Liver (tissue), 9 donors: ENCODE data around the gene CHRM3. TPM values are rescaled to one million over a fixed set of nuclear protein-coding genes. Genes with fewer than 3 reads are reported as not detected.

Source experiments
- DNase-seq: peaks from one replicate; pipeline ENCODE4 v3.0.0-alpha.2; 2017; ENCODE audit warnings: low spot score
- H3K27ac ChIP-seq, 2 donors: one replicate each; pipeline ENCODE4 v1.7.0; 2013; ENCODE audit warnings: inconsistent platforms in 2 of 2, low read length in 2 of 2, control low read depth in 1 of 2, low read depth in 1 of 2, mild to moderate bottlenecking in 1 of 2
- H3K27me3 ChIP-seq, 4 donors: one replicate each; pipeline versions ENCODE4 v1.6.1 to v1.7.0; 2013; ENCODE audit warnings: low read length in 3 of 4, inconsistent platforms in 1 of 4, mild to moderate bottlenecking in 1 of 4, moderate library complexity in 1 of 4; ENCODE audit not compliant: control insufficient read depth in 4 of 4, insufficient read depth in 4 of 4
- H3K36me3 ChIP-seq, 4 donors: one replicate each; pipeline versions ENCODE4 v1.6.1 to v1.7.0; 2013; ENCODE audit warnings: low read length in 3 of 4, mild to moderate bottlenecking in 3 of 4, low read depth in 1 of 4, moderate library complexity in 1 of 4; ENCODE audit not compliant: control insufficient read depth in 4 of 4, insufficient read depth in 3 of 4
- H3K4me1 ChIP-seq, 4 donors: one replicate each; pipeline versions ENCODE4 v1.6.1 to v1.7.0; 2013; ENCODE audit warnings: low read length in 3 of 4, mild to moderate bottlenecking in 3 of 4, moderate library complexity in 1 of 4; ENCODE audit not compliant: control insufficient read depth in 4 of 4, insufficient read depth in 4 of 4
- H3K4me3 ChIP-seq, 3 donors: one replicate each; pipeline versions ENCODE4 v1.6.1 to v1.7.0; 2013; ENCODE audit warnings: low read length in 3 of 3, control low read depth in 1 of 3, low read depth in 1 of 3, mild to moderate bottlenecking in 1 of 3
- H3K9ac ChIP-seq, 2 donors: one replicate each; pipeline ENCODE4 v1.7.0; 2013; ENCODE audit warnings: low read length in 2 of 2, mild to moderate bottlenecking in 2 of 2, moderate library complexity in 2 of 2, control low read depth in 1 of 2, low read depth in 1 of 2
- H3K9me3 ChIP-seq, 4 donors: one replicate each; pipeline versions ENCODE4 v1.6.1 to v1.7.0; 2013; ENCODE audit warnings: low read length in 3 of 4; ENCODE audit not compliant: control insufficient read depth in 4 of 4
- EGR1 ChIP-seq, 2 donors: IDR thresholded peaks; 2 replicates each; pipeline ENCODE4 v1.6.1; 2016 to 2018; ENCODE audit warnings: antibody characterized with exemption in 2 of 2, low read depth in 2 of 2
- FOXA1 ChIP-seq: IDR thresholded peaks from 2 replicates; pipeline ENCODE4 v1.6.1; 2016; ENCODE audit warnings: antibody characterized with exemption
- FOXA2 ChIP-seq: IDR thresholded peaks from 2 replicates; pipeline ENCODE4 v1.6.1; 2016; ENCODE audit warnings: antibody characterized with exemption
- GABPA ChIP-seq, 2 donors: IDR thresholded peaks in 1 of 2; conservative IDR thresholded peaks in 1 of 2; 2 replicates each; pipeline ENCODE4 v1.6.1; 2016; ENCODE audit warnings: antibody characterized with exemption in 2 of 2, mild to moderate bottlenecking in 1 of 2, moderate library complexity in 1 of 2
- RAD21 ChIP-seq, 2 donors: IDR thresholded peaks; 2 replicates each; pipeline ENCODE4 v1.6.1; 2016; ENCODE audit warnings: antibody characterized with exemption in 2 of 2, mild to moderate bottlenecking in 2 of 2
- RXRA ChIP-seq, 2 donors: IDR thresholded peaks; 2 replicates each; pipeline ENCODE4 v1.6.1; 2017 to 2018; ENCODE audit warnings: antibody characterized with exemption in 2 of 2, mild to moderate bottlenecking in 1 of 2
- TAF1 ChIP-seq: conservative IDR thresholded peaks from 2 replicates; pipeline ENCODE4 v1.6.1; 2016; ENCODE audit warnings: antibody characterized with exemption, mild to moderate bottlenecking
- YY1 ChIP-seq: IDR thresholded peaks from 2 replicates; pipeline ENCODE4 v1.6.1; 2016; ENCODE audit warnings: antibody characterized with exemption, mild to moderate bottlenecking
- WGBS: extraction: QIAGEN DNeasy Blood & Tissue Kit; methylation state at CpG from one replicate; pipeline ENCODE4 v1.1.7; 2013; 5-methylcytosine and 5-hydroxymethylcytosine counted together
- polyA plus RNA-seq, 2 donors: library from polyadenylated mRNA; stranded (reverse) in 1 of 2; unstranded in 1 of 2; fragments of 200-250 nt in 1 of 2; fragments of >200 nt in 1 of 2; fragmentation: Nextera tagmentation in 1 of 2; extraction: Ambion mirVana in 1 of 2; gene quantifications; one replicate each; pipeline versions ENCODE4 v1.2.1 to v1.2.3, GENCODE V29; 2013 to 2015
- total RNA-seq, 2 donors: library from RNA; depleted of rRNA; stranded (reverse); fragments of >200 nt; gene quantifications; one replicate each; pipeline ENCODE4 v1.2.3, GENCODE V29; 2014
- TF ChIP-seq, protein P1 (sequence below): IDR thresholded peaks from 2 replicates; pipeline ENCODE4 v1.6.1; 2016; ENCODE audit warnings: antibody characterized with exemption
- TF ChIP-seq, protein P2 (sequence below): fragments of 150-350 bp; IDR thresholded peaks from 2 replicates; pipeline ENCODE4 v1.5.1; 2017; ENCODE audit warnings: improper control_type of control experiment, low read depth, low read length; ENCODE audit not compliant: missing input control
- TF ChIP-seq, protein P3 (sequence below): IDR thresholded peaks from 2 replicates; pipeline ENCODE4 v1.6.1; 2016; ENCODE audit warnings: antibody characterized with exemption
- TF ChIP-seq, protein P4 (sequence below): IDR thresholded peaks from 2 replicates; pipeline ENCODE4 v1.6.1; 2016; ENCODE audit warnings: antibody characterized with exemption, mild to moderate bottlenecking
- donor health status: healthy.
- donor health status: healthy.
- donor health status: healthy.
- donor health status: healthy.
- donor health status: healthy.

The CHRM3 gene
- total and polyA plus RNA-seq, 4 donors: 0.09 to 2.3 (median 0.76) TPM

DNA sequence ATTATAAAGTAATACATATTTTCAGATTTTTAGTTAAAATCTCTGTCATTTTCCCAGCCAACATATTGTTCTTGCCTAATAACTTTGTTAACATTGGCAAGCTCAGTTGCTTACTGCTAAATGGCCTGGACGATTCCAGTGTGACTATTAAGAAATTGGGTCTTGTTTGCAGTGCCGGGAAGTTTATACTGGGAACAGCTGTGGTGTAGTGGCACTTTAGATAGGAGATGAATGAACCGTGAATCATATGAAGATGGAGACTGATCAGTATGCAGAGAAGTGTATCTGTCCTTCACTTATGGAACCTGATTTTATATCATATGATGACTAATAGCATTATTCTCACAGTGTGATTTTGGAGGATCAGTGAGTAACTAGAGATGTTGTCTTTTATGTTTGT, 3.3 kb downstream of the CHRM3 start (continued):
- TF ChIP-seq GABPA (IDR thresholded peaks at IDR 0.05 in 1 of 2, conservative IDR thresholded peaks at IDR 0.05 in 1 of 2): no peak
- TF ChIP-seq, protein P1, sequence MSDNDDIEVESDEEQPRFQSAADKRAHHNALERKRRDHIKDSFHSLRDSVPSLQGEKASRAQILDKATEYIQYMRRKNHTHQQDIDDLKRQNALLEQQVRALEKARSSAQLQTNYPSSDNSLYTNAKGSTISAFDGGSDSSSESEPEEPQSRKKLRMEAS: no peak

DNA sequence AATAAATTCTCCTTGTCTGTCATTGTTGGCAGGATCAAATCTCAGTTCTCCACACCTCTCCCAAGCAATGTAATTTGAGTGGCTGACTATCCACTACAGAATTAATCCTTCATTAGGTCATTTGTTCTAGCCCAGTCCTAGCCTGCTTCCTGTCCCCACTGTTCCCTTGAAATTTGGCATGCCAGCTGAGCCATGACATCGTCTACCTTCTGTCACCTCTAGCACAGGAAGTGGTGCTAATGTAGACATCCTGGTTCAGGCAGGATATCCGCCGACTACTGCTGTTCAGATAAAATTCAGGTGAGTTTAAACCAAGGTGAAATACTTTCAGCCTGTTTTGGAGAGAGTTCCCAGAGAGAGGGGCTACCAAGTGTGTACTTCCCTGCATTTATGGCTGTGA, 5.9 kb downstream of the CHRM3 start:
- Histone ChIP-seq H3K27ac (no peak overlapping the region), H3K4me1 (peaks cover 0 to 11% (median 7%) of the 10 kb centered on the region in 4 donors), H3K4me3 (no peak overlapping the region), H3K27me3 (peaks cover 0 to 31% (median 2%) of the 10 kb centered on the region in 4 donors), H3K9me3 (no peaks in the 10 kb centered on the region), H3K9ac (no peak overlapping the region), H3K36me3 (no peaks in the 10 kb centered on the region)
- TF ChIP-seq RXRA (IDR thresholded peaks at IDR 0.05): no peak
- no peak for TF ChIP-seq FOXA1
- TF ChIP-seq, protein P2, sequence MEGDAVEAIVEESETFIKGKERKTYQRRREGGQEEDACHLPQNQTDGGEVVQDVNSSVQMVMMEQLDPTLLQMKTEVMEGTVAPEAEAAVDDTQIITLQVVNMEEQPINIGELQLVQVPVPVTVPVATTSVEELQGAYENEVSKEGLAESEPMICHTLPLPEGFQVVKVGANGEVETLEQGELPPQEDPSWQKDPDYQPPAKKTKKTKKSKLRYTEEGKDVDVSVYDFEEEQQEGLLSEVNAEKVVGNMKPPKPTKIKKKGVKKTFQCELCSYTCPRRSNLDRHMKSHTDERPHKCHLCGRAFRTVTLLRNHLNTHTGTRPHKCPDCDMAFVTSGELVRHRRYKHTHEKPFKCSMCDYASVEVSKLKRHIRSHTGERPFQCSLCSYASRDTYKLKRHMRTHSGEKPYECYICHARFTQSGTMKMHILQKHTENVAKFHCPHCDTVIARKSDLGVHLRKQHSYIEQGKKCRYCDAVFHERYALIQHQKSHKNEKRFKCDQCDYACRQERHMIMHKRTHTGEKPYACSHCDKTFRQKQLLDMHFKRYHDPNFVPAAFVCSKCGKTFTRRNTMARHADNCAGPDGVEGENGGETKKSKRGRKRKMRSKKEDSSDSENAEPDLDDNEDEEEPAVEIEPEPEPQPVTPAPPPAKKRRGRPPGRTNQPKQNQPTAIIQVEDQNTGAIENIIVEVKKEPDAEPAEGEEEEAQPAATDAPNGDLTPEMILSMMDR: no peak
- no peak for TF ChIP-seq RAD21 (IDR thresholded peaks at IDR 0.05)
- TF ChIP-seq YY1: no peak
- TF ChIP-seq, protein P3, sequence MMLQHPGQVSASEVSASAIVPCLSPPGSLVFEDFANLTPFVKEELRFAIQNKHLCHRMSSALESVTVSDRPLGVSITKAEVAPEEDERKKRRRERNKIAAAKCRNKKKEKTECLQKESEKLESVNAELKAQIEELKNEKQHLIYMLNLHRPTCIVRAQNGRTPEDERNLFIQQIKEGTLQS: no peak
- no peak for TF ChIP-seq TAF1
- 70% methylated on average over 3 of the region's 3 CpGs for WGBS
- no peak for DNase-seq

DNA sequence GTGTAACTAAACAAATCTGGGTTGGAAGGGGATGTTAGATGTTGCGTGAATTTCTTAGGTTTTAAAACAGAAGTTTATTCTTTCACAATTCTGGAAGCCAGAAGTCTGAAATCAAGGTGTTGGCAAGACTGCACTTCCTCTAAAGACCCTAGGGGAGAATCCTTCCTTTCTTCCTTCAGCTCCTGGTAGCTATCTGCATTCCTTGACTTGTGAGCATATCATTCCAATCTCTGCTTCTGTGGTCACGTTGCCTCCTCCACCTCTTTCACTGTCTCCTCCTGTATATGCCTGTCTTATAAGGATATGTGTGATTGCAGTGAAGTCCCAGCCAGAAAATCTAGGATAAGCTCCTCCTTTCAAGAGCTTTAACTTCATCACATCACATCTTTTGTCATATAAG, 7.7 kb downstream of the CHRM3 start:
- Histone ChIP-seq H3K4me3 (no peak overlapping the region), H3K27me3 (peaks cover 0 to 20% (median 2%) of the 10 kb centered on the region in 4 donors), H3K9ac (no peak overlapping the region), H3K4me1 (peaks cover 0 to 3% (median 0%) of the 10 kb centered on the region in 4 donors), H3K27ac (no peak overlapping the region), H3K9me3 (no peaks in the 10 kb centered on the region), H3K36me3 (no peaks in the 10 kb centered on the region)
- TF ChIP-seq FOXA1: no peak
- no peak for TF ChIP-seq EGR1 (IDR thresholded peaks at IDR 0.05; ENCODE audit: low read depth in 2 of 2)
- no peak for TF ChIP-seq RXRA (IDR thresholded peaks at IDR 0.05)
- TF ChIP-seq, protein P1: no peak
- TF ChIP-seq RAD21 (IDR thresholded peaks at IDR 0.05): no peak
- no peak for TF ChIP-seq FOXA2
- TF ChIP-seq, protein P4, sequence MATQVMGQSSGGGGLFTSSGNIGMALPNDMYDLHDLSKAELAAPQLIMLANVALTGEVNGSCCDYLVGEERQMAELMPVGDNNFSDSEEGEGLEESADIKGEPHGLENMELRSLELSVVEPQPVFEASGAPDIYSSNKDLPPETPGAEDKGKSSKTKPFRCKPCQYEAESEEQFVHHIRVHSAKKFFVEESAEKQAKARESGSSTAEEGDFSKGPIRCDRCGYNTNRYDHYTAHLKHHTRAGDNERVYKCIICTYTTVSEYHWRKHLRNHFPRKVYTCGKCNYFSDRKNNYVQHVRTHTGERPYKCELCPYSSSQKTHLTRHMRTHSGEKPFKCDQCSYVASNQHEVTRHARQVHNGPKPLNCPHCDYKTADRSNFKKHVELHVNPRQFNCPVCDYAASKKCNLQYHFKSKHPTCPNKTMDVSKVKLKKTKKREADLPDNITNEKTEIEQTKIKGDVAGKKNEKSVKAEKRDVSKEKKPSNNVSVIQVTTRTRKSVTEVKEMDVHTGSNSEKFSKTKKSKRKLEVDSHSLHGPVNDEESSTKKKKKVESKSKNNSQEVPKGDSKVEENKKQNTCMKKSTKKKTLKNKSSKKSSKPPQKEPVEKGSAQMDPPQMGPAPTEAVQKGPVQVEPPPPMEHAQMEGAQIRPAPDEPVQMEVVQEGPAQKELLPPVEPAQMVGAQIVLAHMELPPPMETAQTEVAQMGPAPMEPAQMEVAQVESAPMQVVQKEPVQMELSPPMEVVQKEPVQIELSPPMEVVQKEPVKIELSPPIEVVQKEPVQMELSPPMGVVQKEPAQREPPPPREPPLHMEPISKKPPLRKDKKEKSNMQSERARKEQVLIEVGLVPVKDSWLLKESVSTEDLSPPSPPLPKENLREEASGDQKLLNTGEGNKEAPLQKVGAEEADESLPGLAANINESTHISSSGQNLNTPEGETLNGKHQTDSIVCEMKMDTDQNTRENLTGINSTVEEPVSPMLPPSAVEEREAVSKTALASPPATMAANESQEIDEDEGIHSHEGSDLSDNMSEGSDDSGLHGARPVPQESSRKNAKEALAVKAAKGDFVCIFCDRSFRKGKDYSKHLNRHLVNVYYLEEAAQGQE: no peak
- 60% methylated on average over 2 of the region's 2 CpGs for WGBS
- no peak for DNase-seq
